GM12878 (cell line): ENCODE measurements around the gene PHACTR1. TPM values are rescaled to one million over a fixed set of nuclear protein-coding genes. Genes with fewer than 3 reads are reported as not detected.

Source experiments
- ATAC-seq: fragments of 200-7000 bp; cut with Tn5 transposase; 3 replicates; pipeline ENCODE4 v1.9.1; 2020; ENCODE audit warnings: mild to moderate bottlenecking, moderate library complexity
- BruUV-seq: library from RNA; stranded (reverse); fragments of 400-500 nt; replicated peaks from 2 replicates; lab custom pipeline; 2021; lab: Mats Ljungman, UMichigan
- CTCF ChIA-PET: fragments of 300-600 bp; sonication (Branson Sonifier 250); formaldehyde crosslinking; extraction: SDS; loops from one replicate; lab custom pipeline; 2021; ENCODE audit warnings: inconsistent platforms; lab: Yijun Ruan, JAX
- POLR2A ChIA-PET: fragments of 350-600 bp; formaldehyde crosslinking; extraction: SDS; loops from one replicate; lab custom pipeline; 2021; ENCODE audit warnings: inconsistent platforms; lab: Charles Lee
- RAD21 ChIA-PET: fragments of 300-600 bp; sonication (Branson Sonifier 250); formaldehyde crosslinking; loops from one replicate; lab custom pipeline; 2023; ENCODE audit warnings: antibody characterized with exemption; ENCODE audit not compliant: unreplicated experiment; lab: Charles Lee
- SMC1A ChIA-PET: fragments of 300-600 bp; sonication (Branson Sonifier 250); formaldehyde crosslinking; loops from one replicate; lab custom pipeline; 2023; ENCODE audit not compliant: unreplicated experiment, uncharacterized antibody; lab: Charles Lee
- DNase-seq: peaks from one replicate; pipeline ENCODE4 v3.0.0-alpha.2; 2011; ENCODE audit warnings: low read depth, low spot score
- FAIRE-seq: peaks from 3 replicates; lab custom pipeline; 2011; peaks lifted over from hg19 to GRCh38; lab: Jason Lieb, UNC
- H2AFZ ChIP-seq: 2 replicates; pipeline ENCODE4 v1.6.0; 2011; ENCODE audit warnings: low read depth, low read length, control low read depth; ENCODE audit not compliant: control insufficient read depth
- H3K27ac ChIP-seq: 2 replicates; pipeline ENCODE4 v1.5.1; 2011; ENCODE audit warnings: control low read depth; ENCODE audit not compliant: control insufficient read depth, insufficient read depth
- H3K27me3 ChIP-seq, 2 experiments: replicated peaks in 1 of 2; 2 replicates each; pipeline versions ENCODE4 v1.6.0 to v1.6.1; 2011; ENCODE audit warnings: low read length in 1 of 2; ENCODE audit not compliant: control insufficient read depth in 2 of 2, insufficient read depth in 2 of 2
- H3K36me3 ChIP-seq, 2 experiments: 2 replicates each; pipeline ENCODE4 v1.5.1; 2011; ENCODE audit warnings: low read length in 1 of 2; ENCODE audit not compliant: control insufficient read depth in 2 of 2, insufficient read depth in 2 of 2
- H3K4me1 ChIP-seq: 2 replicates; pipeline ENCODE4 v1.6.1; 2011; ENCODE audit warnings: mild to moderate bottlenecking, low read length, moderate library complexity, mixed read lengths; ENCODE audit not compliant: control insufficient read depth, insufficient read depth
- H3K4me2 ChIP-seq: 2 replicates; pipeline ENCODE4 v1.6.0; 2011; ENCODE audit warnings: control low read depth; ENCODE audit not compliant: control insufficient read depth, insufficient read depth
- H3K4me3 ChIP-seq: fragments of 200-600 bp; sonication (generic); 2 replicates; pipeline ENCODE4 v1.5.1; 2016
- H3K79me2 ChIP-seq: 2 replicates; pipeline ENCODE4 v1.6.0; 2011; ENCODE audit warnings: low read length; ENCODE audit not compliant: control insufficient read depth, insufficient read depth
- H3K9ac ChIP-seq: 2 replicates; pipeline ENCODE4 v1.8.0; 2011; ENCODE audit warnings: low read length, control low read depth, mixed read lengths; ENCODE audit not compliant: control insufficient read depth, insufficient read depth
- H3K9me3 ChIP-seq: replicated peaks from 3 replicates; pipeline ENCODE4 v1.5.1; 2011; ENCODE audit warnings: mild to moderate bottlenecking, low read length; ENCODE audit not compliant: control insufficient read depth, insufficient read depth
- H4K20me1 ChIP-seq: 2 replicates; pipeline ENCODE4 v1.6.0; 2011; ENCODE audit not compliant: control insufficient read depth, insufficient read depth
- BCL11A ChIP-seq: IDR thresholded peaks from 2 replicates; pipeline ENCODE4 v1.6.1; 2011; ENCODE audit warnings: low read depth, low read length
- BCLAF1 ChIP-seq: fragments of 450-650 bp; IDR thresholded peaks from 2 replicates; pipeline ENCODE4 v1.6.1; 2017; ENCODE audit warnings: antibody characterized with exemption, mild to moderate bottlenecking, moderate library complexity
- CHD2 ChIP-seq: IDR thresholded peaks from 2 replicates; pipeline ENCODE4 v1.6.1; 2011; ENCODE audit warnings: low read depth, low read length, improper control_type of control experiment, borderline replicate concordance
- E2F8 ChIP-seq: fragments of 450-650 bp; IDR thresholded peaks from 2 replicates; pipeline ENCODE4 v1.6.1; 2018; ENCODE audit warnings: mild to moderate bottlenecking, low read depth, moderate library complexity; ENCODE audit not compliant: partially characterized antibody
- GABPA ChIP-seq: IDR thresholded peaks from 2 replicates; pipeline ENCODE4 v1.6.1; 2014; ENCODE audit warnings: antibody characterized with exemption, low read depth, mild to moderate bottlenecking, inconsistent platforms
- HSF1 ChIP-seq: fragments of 150-350 bp; IDR thresholded peaks from 2 replicates; pipeline ENCODE4 v1.6.1; 2014; ENCODE audit warnings: mild to moderate bottlenecking, low read depth, low read length
- IKZF2 ChIP-seq, 2 experiments: fragments of 450-650 bp; IDR thresholded peaks; 2 replicates each; pipeline ENCODE4 v1.6.1; 2017; ENCODE audit warnings: mild to moderate bottlenecking in 2 of 2, moderate library complexity in 2 of 2
- IRF3 ChIP-seq: fragments of 450-650 bp; IDR thresholded peaks from 2 replicates; pipeline ENCODE4 v1.6.1; 2014; ENCODE audit warnings: mild to moderate bottlenecking
- NFIC ChIP-seq: IDR thresholded peaks from 2 replicates; pipeline ENCODE4 v1.6.1; 2012; ENCODE audit warnings: low read depth, mild to moderate bottlenecking, inconsistent platforms, low read length, moderate library complexity
- RAD21 ChIP-seq: IDR thresholded peaks from 2 replicates; pipeline ENCODE4 v1.6.1; 2011; ENCODE audit warnings: mild to moderate bottlenecking, low read depth, low read length, moderate library complexity; ENCODE audit not compliant: insufficient read depth
- SP1 ChIP-seq: IDR thresholded peaks from one replicate; pipeline ENCODE4 v1.6.1; 2011; ENCODE audit warnings: low read depth, low read length
- ZBTB4 ChIP-seq: fragments of 450-650 bp; formaldehyde crosslinking; IDR thresholded peaks from 2 replicates; pipeline ENCODE4 v1.4.0; 2022; ENCODE audit warnings: mild to moderate bottlenecking, moderate library complexity
- WGBS: methylation state at CpG from one replicate; pipeline ENCODE4 v1.1.6; 2016; ENCODE audit warnings: low lambda C conversion rate; ENCODE audit not compliant: insufficient replicate concordance, insufficient coverage; ENCODE audit errors: missing lambda C conversion rate; 5-methylcytosine and 5-hydroxymethylcytosine counted together
- in situ Hi-C: fragments of 300-500 bp; cut with MboI; formaldehyde crosslinking; loops from 9 replicates; pipeline ENCODE4 v1.14.3; 2018; ENCODE audit warnings: mixed read lengths
- intact Hi-C: fragments of 100-400 bp; cut with micrococcal nuclease; formaldehyde crosslinking; loops from one replicate; pipeline ENCODE4 v1.14.2; 2022; ENCODE audit not compliant: unreplicated experiment
- polyA plus RNA-seq, 11 experiments: library from polyadenylated mRNA; depleted of rRNA in 4 of 11; unstranded in 6 of 11; stranded (reverse) in 5 of 11; fragments of >200 nt; fragmentation: Nextera tagmentation in 4 of 11; fragmentation: Illumina TruSeq in 1 of 11; extraction: Ambion mirVana in 4 of 11; extraction: Trizol in 1 of 11; gene quantifications; 1 replicate in 1 of 11; 2 replicates in 10 of 11; pipeline versions ENCODE4 v1.2.1 to v1.2.3, GENCODE V29; 2011 to 2016; ENCODE audit warnings: inconsistent platforms in 2 of 11, missing spikeins in 2 of 11, low read depth in 1 of 11
- total RNA-seq, 4 experiments: library from RNA; depleted of rRNA in 3 of 4; stranded (reverse); fragments of >200 nt in 3 of 4; fragmentation: Illumina TruSeq in 1 of 4; extraction: Trizol in 1 of 4; gene quantifications; 2 replicates each; pipeline versions ENCODE4 v1.2.1 to v1.2.3, GENCODE V29; 2013 to 2021

Gene PHACTR1
- total and polyA plus RNA-seq, 10 of the 15 experiments (the other 5 are each of a cell fraction or from before 2014, with no cell fraction given): 34.2 to 94.6 (median 62.3) TPM

GRCh38 chr6:12715437-12715836, 1.1 kb upstream of the PHACTR1 start:
- TF ChIP-seq GABPA: no peak
- TF ChIP-seq NFIC: no peak
- TF ChIP-seq HSF1: no peak
- TF ChIP-seq IRF3: no peak
- no peak for TF ChIP-seq E2F8
- TF ChIP-seq BCL11A: no peak
- TF ChIP-seq BCLAF1: no peak
- no peak for TF ChIP-seq CHD2
- TF ChIP-seq ZBTB4 (CRISPR knock-in tag): no peak
- no peak for TF ChIP-seq RAD21
- no peak for TF ChIP-seq IKZF2 (IDR thresholded peaks at IDR 0.05)
- no peak for TF ChIP-seq SP1
- Histone ChIP-seq H3K36me3 (no peaks in the 10 kb centered on the region), H3K4me1 (no peaks in the 10 kb centered on the region), H3K27ac (no peak overlapping the region), H3K4me3 (no peak overlapping the region), H3K9me3 (no peaks in the 10 kb centered on the region), H3K4me2 (no peak overlapping the region), H4K20me1 (no peaks in the 10 kb centered on the region), H3K27me3 (no peaks in the 10 kb centered on the region; a peak in 1 of 4 replicates), H3K79me2 (no peaks in the 10 kb centered on the region), H2AFZ (no peak overlapping the region), H3K9ac (no peak overlapping the region)
- RAD21 ChIA-PET: no interaction called here
- intact Hi-C loops (no loop called here), in situ Hi-C loops (no loop called here)
- FAIRE-seq: no peak
- POLR2A ChIA-PET: no interaction called here
- 0% methylated on average over 2 of the region's 2 CpGs for WGBS
- BruUV-seq: no TSS peak
- no peak for DNase-seq
- SMC1A ChIA-PET: no interaction called here
- CTCF ChIA-PET: no interaction called here
- ATAC-seq: no peak
